ENCODE results near the gene CRTC1. TPM values are rescaled to one million over a fixed set of nuclear protein-coding genes. Genes with fewer than 3 reads are reported as not detected.

CRTC1 gene
- total RNA-seq, 4 donors from 2014 or later, result 2.8 to 8.8 (median 3.7) TPM

GRCh38 chr19:18648973-18649315 lies 34.5 kb upstream of the CRTC1 start:
- Histone ChIP-seq H3K9me3 (no peaks in the 10 kb centered on the region), H3K4me3 (peak overlapping the region; percentile 12 to 47 (median 36)), H3K36me3 (no peaks in the 10 kb centered on the region), H3K27ac (peak overlapping the region; percentile 71 to 82 (median 78)), H3K4me1 (peaks cover 53 to 55% of the 10 kb centered on the region in 2 donors), H3K27me3 (no peaks in the 10 kb centered on the region)
- intact Hi-C loops (cut with DNase I; ENCODE audit: low total_unique reads), result no loop called here
- DNase-seq (peak; percentile 42 to 74), ATAC-seq (peak; percentile 64 to 66)
- in situ Hi-C loops (cut with MboI; ENCODE audit: low sequenced_read_pairs in 4 of 4), result no loop called here
- TF ChIP-seq POLR2A (IDR thresholded peaks at IDR 0.05), result no peak
- no peak for TF ChIP-seq CTCF (IDR thresholded peaks at IDR 0.05 in 4 of 5, conservative IDR thresholded peaks at IDR 0.05 in 1 of 5)

GRCh38 chr19:18649371-18650020 lies 34.0 kb upstream of the CRTC1 start:
- Histone ChIP-seq H3K27ac (peak overlapping the region; percentile 71 to 82 (median 78)), H3K4me3 (peak overlapping the region; percentile 12 to 47 (median 36)), H3K9me3 (no peaks in the 10 kb centered on the region), H3K27me3 (no peaks in the 10 kb centered on the region), H3K4me1 (peaks cover 53 to 55% of the 10 kb centered on the region in 2 donors), H3K36me3 (no peaks in the 10 kb centered on the region)
- in situ Hi-C loops (cut with MboI; ENCODE audit: low sequenced_read_pairs in 4 of 4), result no loop called here
- DNase-seq (peak; percentile 55 to 81), ATAC-seq (peak; percentile 35 to 63)
- TF ChIP-seq CTCF (IDR thresholded peaks at IDR 0.05 in 4 of 5, conservative IDR thresholded peaks at IDR 0.05 in 1 of 5), result no peak
- peak in 1 of 2 donors; percentile 4 for TF ChIP-seq POLR2A (IDR thresholded peaks at IDR 0.05)
- intact Hi-C loops (cut with DNase I; ENCODE audit: low total_unique reads), result no loop called here

- TF ChIP-seq POLR2A (IDR thresholded peaks at IDR 0.05) (no peak), CTCF (IDR thresholded peaks at IDR 0.05 in 4 of 5, conservative IDR thresholded peaks at IDR 0.05 in 1 of 5) (no peak)
- Histone ChIP-seq H3K4me1 (peaks cover 51% of the 10 kb centered on the region in 2 donors), H3K27me3 (no peaks in the 10 kb centered on the region), H3K9me3 (no peaks in the 10 kb centered on the region), H3K36me3 (no peaks in the 10 kb centered on the region), H3K27ac (peak overlapping the region; percentile 71 to 82 (median 78)), H3K4me3 (peak overlapping the region; percentile 12 to 47 (median 36))
- ATAC-seq, result peak; percentile 68 to 78
- peak; percentile 25 to 68 for DNase-seq
- in situ Hi-C loops (cut with MboI; ENCODE audit: low sequenced_read_pairs in 4 of 4) (no loop called here), intact Hi-C loops (cut with DNase I; ENCODE audit: low total_unique reads) (no loop called here)
These were observed 33.5 kb upstream of the CRTC1 start for GRCh38 chr19:18650021-18650390.

GRCh38 chr19:18650468-18651041 lies 32.9 kb upstream of the CRTC1 start:
- peak; percentile 57 to 75 for ATAC-seq
- peaks cover 45 to 46% of the 10 kb centered on the region in 2 donors for H3K4me1 ChIP-seq
- H3K27me3 ChIP-seq, result no peaks in the 10 kb centered on the region
- TF ChIP-seq POLR2A (IDR thresholded peaks at IDR 0.05) (peak; percentile 17 to 41), CTCF (IDR thresholded peaks at IDR 0.05 in 4 of 5, conservative IDR thresholded peaks at IDR 0.05 in 1 of 5) (no peak)
- intact Hi-C loops (cut with DNase I; ENCODE audit: low total_unique reads), result no loop called here
- H3K36me3 ChIP-seq, result no peaks in the 10 kb centered on the region
- DNase-seq, result peak; percentile 78 to 88
- H3K9me3 ChIP-seq, result no peaks in the 10 kb centered on the region
- H3K4me3 ChIP-seq, result peak overlapping the region; percentile 9 to 47 (median 22)
- in situ Hi-C loops (cut with MboI; ENCODE audit: low sequenced_read_pairs in 4 of 4), result no loop called here
- peak overlapping the region; percentile 71 to 82 (median 78) for H3K27ac ChIP-seq
